IMR-90 (cell line): Measurements from ENCODE around the gene CPA5. TPM values are rescaled to one million over a fixed set of nuclear protein-coding genes. Genes with fewer than 3 reads are reported as not detected.
A peak's percentile ranks its signal among the peaks of the same experiment; 100 is the strongest.

Experiments used
- ATAC-seq: fragments of 200-7000 bp; cut with Tn5 transposase; 2 replicates; pipeline ENCODE4 v1.9.1; 2020; ENCODE audit warnings: low read depth, mild to moderate bottlenecking, moderate library complexity
- BruUV-seq: library from RNA; stranded (reverse); fragments of 400-500 nt; replicated peaks from 2 replicates; lab custom pipeline; 2021; lab: Mats Ljungman, UMichigan
- CTCF ChIA-PET: fragments of 300-600 bp; formaldehyde crosslinking; extraction: SDS; loops from one replicate; lab custom pipeline; 2021; ENCODE audit warnings: antibody characterized with exemption; lab: Yijun Ruan, JAX
- POLR2A ChIA-PET: fragments of 300-600 bp; sonication (Branson Sonifier 250); formaldehyde crosslinking; loops from one replicate; lab custom pipeline; 2022; ENCODE audit warnings: antibody characterized with exemption; ENCODE audit not compliant: unreplicated experiment; lab: Charles Lee
- DNase-seq: peaks from one replicate; pipeline ENCODE4 v3.0.0; 2013
- H2AFZ ChIP-seq: replicated peaks from 2 replicates; pipeline ENCODE3; 2013; ENCODE audit warnings: low read length, mild to moderate bottlenecking; ENCODE audit not compliant: poor library complexity
- H2AK5ac ChIP-seq: 2 replicates; pipeline ENCODE4 v1.6.1; 2013; ENCODE audit warnings: low read depth, low read length, inconsistent platforms
- H2AK9ac ChIP-seq: replicated peaks from 2 replicates; pipeline ENCODE3; 2013; ENCODE audit warnings: mild to moderate bottlenecking, low read depth, low read length, moderate library complexity; ENCODE audit not compliant: poor library complexity
- H2BK120ac ChIP-seq: 2 replicates; pipeline ENCODE4 v1.6.1; 2013; ENCODE audit warnings: low read depth, low read length, inconsistent platforms
- H2BK15ac ChIP-seq: 3 replicates; pipeline ENCODE4 v1.6.1; 2013; ENCODE audit warnings: low read depth, low read length, inconsistent platforms
- H2BK20ac ChIP-seq: 2 replicates; pipeline ENCODE4 v1.6.1; 2013; ENCODE audit warnings: low read depth, mild to moderate bottlenecking, inconsistent platforms, low read length, moderate library complexity
- H2BK5ac ChIP-seq: 2 replicates; pipeline ENCODE4 v1.6.1; 2013; ENCODE audit warnings: mild to moderate bottlenecking, low read depth, low read length, inconsistent platforms; ENCODE audit not compliant: poor library complexity, severe bottlenecking
- H3K14ac ChIP-seq: replicated peaks from 2 replicates; pipeline ENCODE4 v1.6.1; 2013; ENCODE audit warnings: low read depth, low read length, inconsistent platforms
- H3K18ac ChIP-seq: 2 replicates; pipeline ENCODE4 v1.6.1; 2013; ENCODE audit warnings: low read depth, low read length, control low read depth
- H3K23ac ChIP-seq: 2 replicates; pipeline ENCODE4 v1.6.1; 2013; ENCODE audit warnings: low read depth, low read length, inconsistent platforms
- H3K27ac ChIP-seq: 2 replicates; pipeline ENCODE4 v1.5.1; 2013; ENCODE audit warnings: mild to moderate bottlenecking, control low read depth, low read length; ENCODE audit not compliant: insufficient read depth
- H3K27me3 ChIP-seq: 2 replicates; pipeline ENCODE4 v1.6.1; 2013; ENCODE audit warnings: low read length; ENCODE audit not compliant: control insufficient read depth, insufficient read depth
- H3K36me3 ChIP-seq: 2 replicates; pipeline ENCODE4 v1.6.1; 2013; ENCODE audit warnings: low read length, mixed read lengths; ENCODE audit not compliant: control insufficient read depth, insufficient read depth
- H3K4ac ChIP-seq: 2 replicates; pipeline ENCODE4 v1.6.1; 2013; ENCODE audit warnings: low read depth, low read length, inconsistent platforms
- H3K4me1 ChIP-seq: 2 replicates; pipeline ENCODE4 v1.6.1; 2013; ENCODE audit warnings: low read length, mixed read lengths; ENCODE audit not compliant: control insufficient read depth, insufficient read depth
- H3K4me2 ChIP-seq: 2 replicates; pipeline ENCODE4 v1.6.1; 2013; ENCODE audit warnings: low read depth, mild to moderate bottlenecking, control low read depth, low read length, moderate library complexity
- H3K4me3 ChIP-seq: 2 replicates; pipeline ENCODE4 v1.5.1; 2013; ENCODE audit warnings: low read depth, mild to moderate bottlenecking, control low read depth, low read length, moderate library complexity; ENCODE audit not compliant: insufficient read depth
- H3K56ac ChIP-seq: 2 replicates; pipeline ENCODE4 v1.6.1; 2013; ENCODE audit warnings: low read length, inconsistent platforms; ENCODE audit not compliant: insufficient read depth; ENCODE audit errors: extremely low read depth
- H3K79me1 ChIP-seq, 2 experiments: 2 replicates each; pipeline ENCODE4 v1.6.1; 2013; ENCODE audit warnings: low read length in 2 of 2, inconsistent platforms in 1 of 2, low read depth in 1 of 2
- H3K9ac ChIP-seq: 2 replicates; pipeline ENCODE4 v1.6.1; 2013; ENCODE audit warnings: low read depth, low read length, control low read depth
- H3K9me1 ChIP-seq: 2 replicates; pipeline ENCODE4 v1.6.1; 2013; ENCODE audit warnings: low read length, inconsistent platforms; ENCODE audit not compliant: insufficient read depth
- H3K9me3 ChIP-seq: 2 replicates; pipeline ENCODE4 v1.6.1; 2013; ENCODE audit warnings: low read length; ENCODE audit not compliant: control insufficient read depth, insufficient read depth
- H4K20me1 ChIP-seq: 2 replicates; pipeline ENCODE4 v1.6.1; 2013; ENCODE audit warnings: low read length, inconsistent platforms; ENCODE audit not compliant: insufficient read depth
- H4K5ac ChIP-seq: 2 replicates; pipeline ENCODE4 v1.6.1; 2013; ENCODE audit warnings: mild to moderate bottlenecking, low read depth, low read length, control low read depth
- H4K8ac ChIP-seq, 2 experiments: 2 replicates each; pipeline ENCODE4 v1.6.1; 2013; ENCODE audit warnings: low read depth in 2 of 2, low read length in 2 of 2, control low read depth in 1 of 2, inconsistent platforms in 1 of 2
- H4K91ac ChIP-seq: 2 replicates; pipeline ENCODE4 v1.6.1; 2013; ENCODE audit warnings: low read depth, low read length, inconsistent platforms; ENCODE audit not compliant: insufficient read depth
- CEBPB ChIP-seq: IDR thresholded peaks from 2 replicates; pipeline ENCODE4 v1.6.1; 2012; ENCODE audit warnings: low read depth, low read length, improper control_type of control experiment
- CHD1 ChIP-seq: IDR thresholded peaks from 2 replicates; pipeline ENCODE4 v1.6.1; 2012; ENCODE audit warnings: low read depth, low read length, improper control_type of control experiment
- MAFK ChIP-seq: IDR thresholded peaks from 2 replicates; pipeline ENCODE4 v1.6.1; 2012; ENCODE audit warnings: low read depth, low read length, improper control_type of control experiment
- MAZ ChIP-seq: IDR thresholded peaks from 2 replicates; pipeline ENCODE4 v1.6.1; 2012; ENCODE audit warnings: low read depth, mild to moderate bottlenecking, low read length, improper control_type of control experiment, moderate library complexity, borderline replicate concordance
- POLR2A ChIP-seq: IDR thresholded peaks from 2 replicates; pipeline ENCODE4 v1.6.1; 2012; ENCODE audit warnings: mild to moderate bottlenecking, low read depth, low read length
- RCOR1 ChIP-seq: IDR thresholded peaks from 2 replicates; pipeline ENCODE4 v1.6.1; 2012; ENCODE audit warnings: mild to moderate bottlenecking, low read length, improper control_type of control experiment; ENCODE audit not compliant: insufficient replicate concordance
- SMC3 ChIP-seq: fragments of 150-350 bp; IDR thresholded peaks from 2 replicates; pipeline ENCODE4 v1.6.1; 2016; ENCODE audit warnings: low read depth, mild to moderate bottlenecking, antibody characterized with exemption, low read length, moderate library complexity
- WGBS, 2 experiments: methylation state at CpG; one replicate each; pipeline versions ENCODE4 v1.1.5 to v1.1.7; 2013; ENCODE audit warnings: missing lambda C conversion rate in 2 of 2; ENCODE audit not compliant: insufficient read length in 1 of 2; ENCODE audit errors: extremely low coverage in 2 of 2; 5-methylcytosine and 5-hydroxymethylcytosine counted together
- dilution Hi-C: fragments of 300-500 bp; cut with HindIII; formaldehyde crosslinking; loops from one replicate; pipeline ENCODE4 v1.14.3; 2018; ENCODE audit warnings: low sequenced_read_pairs; ENCODE audit not compliant: unreplicated experiment
- in situ Hi-C: fragments of 300-500 bp; cut with MboI; formaldehyde crosslinking; loops from 3 replicates; pipeline ENCODE4 v1.14.3; 2019; ENCODE audit warnings: low sequenced_read_pairs, inconsistent platforms, mixed read lengths
- intact Hi-C: fragments of 100-400 bp; cut with micrococcal nuclease; formaldehyde crosslinking; loops from 2 replicates; pipeline ENCODE4 v1.10.0; 2022
- polyA plus RNA-seq, 3 experiments: library from polyadenylated mRNA; depleted of rRNA; stranded (reverse); fragments of >200 nt; gene quantifications; 2 replicates each; pipeline ENCODE4 v1.2.3, GENCODE V29; 2012; ENCODE audit warnings: low replicate concordance in 1 of 3
- total RNA-seq: library from RNA; depleted of rRNA; stranded (reverse); fragments of >200 nt; gene quantifications from 2 replicates; pipeline ENCODE4 v1.2.3, GENCODE V29; 2012
- TF ChIP-seq, protein P1 (sequence below): fragments of 150-350 bp; IDR thresholded peaks from 2 replicates; pipeline ENCODE4 v1.6.1; 2017; ENCODE audit warnings: mild to moderate bottlenecking, antibody characterized with exemption, low read length, low read depth
- TF ChIP-seq, protein P2 (sequence below): fragments of 150-350 bp; IDR thresholded peaks from 2 replicates; pipeline ENCODE4 v1.6.1; 2016; ENCODE audit warnings: low read depth, mild to moderate bottlenecking, low read length, moderate library complexity, borderline replicate concordance
- TF ChIP-seq, protein P3 (sequence below): conservative IDR thresholded peaks from 2 replicates; pipeline ENCODE4 v1.5.1; 2012; ENCODE audit warnings: mild to moderate bottlenecking, low read depth, low read length, improper control_type of control experiment

Gene CPA5
- total and polyA plus RNA-seq, 2 of the 4 experiments (the other 2 are of a cell fraction), result under 0.01 to 0.86 TPM

DNA sequence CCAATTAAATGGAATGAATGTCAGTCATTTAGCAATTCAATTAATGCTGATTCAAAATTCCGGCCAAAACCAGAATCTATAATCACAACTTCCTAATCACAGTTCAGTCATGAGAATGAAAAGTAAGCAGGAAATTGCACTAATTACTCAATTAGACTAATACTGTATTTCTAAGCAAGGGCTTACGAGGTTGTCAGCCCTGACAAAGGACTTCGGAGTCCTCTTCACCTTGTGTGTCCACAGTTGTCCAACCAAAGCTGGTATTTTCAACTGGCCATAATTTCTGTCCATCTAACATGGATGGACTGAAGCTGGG lies 53.1 kb downstream of the CPA5 start (continued):
- TF ChIP-seq, protein P1, sequence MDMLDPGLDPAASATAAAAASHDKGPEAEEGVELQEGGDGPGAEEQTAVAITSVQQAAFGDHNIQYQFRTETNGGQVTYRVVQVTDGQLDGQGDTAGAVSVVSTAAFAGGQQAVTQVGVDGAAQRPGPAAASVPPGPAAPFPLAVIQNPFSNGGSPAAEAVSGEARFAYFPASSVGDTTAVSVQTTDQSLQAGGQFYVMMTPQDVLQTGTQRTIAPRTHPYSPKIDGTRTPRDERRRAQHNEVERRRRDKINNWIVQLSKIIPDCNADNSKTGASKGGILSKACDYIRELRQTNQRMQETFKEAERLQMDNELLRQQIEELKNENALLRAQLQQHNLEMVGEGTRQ, result no peak
- TF ChIP-seq CHD1 (no peak), SMC3 (no peak), POLR2A (no peak)

DNA sequence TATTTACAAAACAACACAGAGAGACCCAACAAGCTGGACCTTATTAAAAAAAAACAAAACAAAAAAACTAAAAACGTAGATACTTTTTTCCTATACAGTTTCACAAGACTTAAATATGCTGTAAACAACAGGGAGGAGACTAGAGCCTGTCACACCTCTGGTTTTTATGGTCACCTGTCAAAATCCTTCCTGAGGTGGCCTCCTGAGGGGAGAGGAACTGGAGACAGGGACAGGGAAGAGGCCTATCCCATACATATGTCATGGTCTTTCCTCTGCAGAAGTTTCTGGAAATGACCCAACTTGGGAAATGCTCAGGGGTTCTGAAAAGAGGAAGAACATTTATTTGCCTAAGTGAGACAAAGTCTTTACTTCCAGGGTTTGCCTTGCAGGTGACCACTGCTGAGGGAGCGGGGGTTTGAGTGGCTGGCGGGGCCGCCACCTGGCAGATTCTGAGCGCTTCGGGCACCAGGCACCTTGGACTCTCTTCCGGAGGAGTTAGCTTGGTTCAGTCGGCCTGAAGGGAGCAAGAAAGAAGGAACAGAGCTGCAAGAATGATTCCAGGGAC lies 54.0 kb downstream of the CPA5 start:
- in situ Hi-C loops (no loop called here), intact Hi-C loops (loop anchor here (10.0 kb wide), 1 partner anchor 324 kb away; the partner anchor contains the start of gene KLHDC10), dilution Hi-C loops (no loop called here)
- 93% methylated on average over 5 of the region's 8 CpGs; no CpG with 5 or more reads in 1 of the 2 experiments for WGBS, 2 experiments
- H3K9me1 ChIP-seq, result peaks cover 11% of the 10 kb centered on the region
- TF ChIP-seq SMC3 (no peak), CEBPB (no peak), RCOR1 (no peak), CHD1 (no peak), MAZ (no peak), MAFK (no peak)
- TF ChIP-seq, protein P2, sequence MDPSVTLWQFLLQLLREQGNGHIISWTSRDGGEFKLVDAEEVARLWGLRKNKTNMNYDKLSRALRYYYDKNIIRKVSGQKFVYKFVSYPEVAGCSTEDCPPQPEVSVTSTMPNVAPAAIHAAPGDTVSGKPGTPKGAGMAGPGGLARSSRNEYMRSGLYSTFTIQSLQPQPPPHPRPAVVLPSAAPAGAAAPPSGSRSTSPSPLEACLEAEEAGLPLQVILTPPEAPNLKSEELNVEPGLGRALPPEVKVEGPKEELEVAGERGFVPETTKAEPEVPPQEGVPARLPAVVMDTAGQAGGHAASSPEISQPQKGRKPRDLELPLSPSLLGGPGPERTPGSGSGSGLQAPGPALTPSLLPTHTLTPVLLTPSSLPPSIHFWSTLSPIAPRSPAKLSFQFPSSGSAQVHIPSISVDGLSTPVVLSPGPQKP, result no peak
- TF ChIP-seq, protein P3, sequence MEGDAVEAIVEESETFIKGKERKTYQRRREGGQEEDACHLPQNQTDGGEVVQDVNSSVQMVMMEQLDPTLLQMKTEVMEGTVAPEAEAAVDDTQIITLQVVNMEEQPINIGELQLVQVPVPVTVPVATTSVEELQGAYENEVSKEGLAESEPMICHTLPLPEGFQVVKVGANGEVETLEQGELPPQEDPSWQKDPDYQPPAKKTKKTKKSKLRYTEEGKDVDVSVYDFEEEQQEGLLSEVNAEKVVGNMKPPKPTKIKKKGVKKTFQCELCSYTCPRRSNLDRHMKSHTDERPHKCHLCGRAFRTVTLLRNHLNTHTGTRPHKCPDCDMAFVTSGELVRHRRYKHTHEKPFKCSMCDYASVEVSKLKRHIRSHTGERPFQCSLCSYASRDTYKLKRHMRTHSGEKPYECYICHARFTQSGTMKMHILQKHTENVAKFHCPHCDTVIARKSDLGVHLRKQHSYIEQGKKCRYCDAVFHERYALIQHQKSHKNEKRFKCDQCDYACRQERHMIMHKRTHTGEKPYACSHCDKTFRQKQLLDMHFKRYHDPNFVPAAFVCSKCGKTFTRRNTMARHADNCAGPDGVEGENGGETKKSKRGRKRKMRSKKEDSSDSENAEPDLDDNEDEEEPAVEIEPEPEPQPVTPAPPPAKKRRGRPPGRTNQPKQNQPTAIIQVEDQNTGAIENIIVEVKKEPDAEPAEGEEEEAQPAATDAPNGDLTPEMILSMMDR, result no peak
- no peak overlapping the region for H2BK5ac ChIP-seq
- H3K23ac ChIP-seq, result no peak overlapping the region
- peaks cover 11% of the 10 kb centered on the region for H3K4me1 ChIP-seq
- H3K27me3 ChIP-seq, result no peaks in the 10 kb centered on the region
- ChIA-PET POLR2A (no interaction called here), CTCF (no interaction called here)
- no peak overlapping the region for H3K9ac ChIP-seq
- H3K18ac ChIP-seq, result 0 out of 2 replicates have a peak overlapping the region, but pooled peaks have one; percentile 41
- H3K4me2 ChIP-seq, result no peak overlapping the region
- BruUV-seq, result no TSS peak
- no peak overlapping the region for H2AK5ac ChIP-seq
- no peaks in the 10 kb centered on the region for H3K9me3 ChIP-seq
- no peak for ATAC-seq
- no peak overlapping the region for H2BK120ac ChIP-seq
- H4K5ac ChIP-seq, result 0 out of 2 replicates have a peak overlapping the region, but pooled peaks have one; percentile 55
- H3K14ac ChIP-seq, result no peak overlapping the region
- no peak overlapping the region for H4K8ac ChIP-seq
- H3K79me1 ChIP-seq, result no peaks in the 10 kb centered on the region
- no peak overlapping the region for H3K4me3 ChIP-seq
- peaks cover 11% of the 10 kb centered on the region for H3K36me3 ChIP-seq
- H2BK20ac ChIP-seq, result 0 out of 2 replicates have a peak overlapping the region, but pooled peaks have one; percentile 70
- H2BK15ac ChIP-seq, result no peak overlapping the region; the same call in 2 of the 3 replicates
- no peak overlapping the region for H3K27ac ChIP-seq
- no peak overlapping the region for H2AFZ ChIP-seq
- H4K91ac ChIP-seq, result no peak overlapping the region; the same call in 1 of the 2 replicates
- no peak overlapping the region for H2AK9ac ChIP-seq
- no peak overlapping the region for H3K4ac ChIP-seq
- no peak overlapping the region for H3K56ac ChIP-seq
- no peaks in the 10 kb centered on the region for H4K20me1 ChIP-seq
- DNase-seq, result no peak
